HEK293 (cell line): ENCODE measurements around the gene DMD.

Experiments
- CTCF ChIP-seq: fragments of 450-650 bp; formaldehyde crosslinking; IDR thresholded peaks from 2 replicates; pipeline ENCODE4 v1.5.1; 2016; ENCODE audit warnings: missing biosample characterization, missing genetic modification characterization
- GLI2 ChIP-seq: fragments of 450-650 bp; formaldehyde crosslinking; IDR thresholded peaks from 2 replicates; pipeline ENCODE4; 2017; ENCODE audit warnings: missing biosample characterization, missing genetic modification characterization, low read depth, borderline replicate concordance
- KLF7 ChIP-seq: fragments of 450-650 bp; formaldehyde crosslinking; IDR thresholded peaks from 2 replicates; pipeline ENCODE4 v1.5.1; 2016; ENCODE audit warnings: missing biosample characterization, missing genetic modification characterization, borderline replicate concordance
- SETDB1 ChIP-seq: IDR thresholded peaks from one replicate; pipeline ENCODE4 v1.6.1; 2017; ENCODE audit warnings: mild to moderate bottlenecking, low read length, moderate library complexity, mixed read lengths; ENCODE audit not compliant: insufficient read length
- ZNF341 ChIP-seq: fragments of 450-650 bp; formaldehyde crosslinking; IDR thresholded peaks from 2 replicates; pipeline ENCODE4; 2016; ENCODE audit warnings: low read depth, missing biosample characterization, missing genetic modification characterization
- ZNF350 ChIP-seq: fragments of 450-650 bp; formaldehyde crosslinking; IDR thresholded peaks from 2 replicates; pipeline ENCODE4 v1.5.0; 2017; ENCODE audit warnings: missing biosample characterization, mild to moderate bottlenecking, missing genetic modification characterization
- ZNF354C ChIP-seq: fragments of 450-650 bp; formaldehyde crosslinking; IDR thresholded peaks from 2 replicates; pipeline ENCODE4 v1.5.1; 2016; ENCODE audit warnings: missing biosample characterization, missing genetic modification characterization, low read depth, borderline replicate concordance
- ZNF423 ChIP-seq: fragments of 450-650 bp; formaldehyde crosslinking; IDR thresholded peaks from 2 replicates; pipeline ENCODE4 v1.5.1; 2016; ENCODE audit warnings: missing biosample characterization, missing genetic modification characterization
- ZNF555 ChIP-seq: fragments of 450-650 bp; formaldehyde crosslinking; conservative IDR thresholded peaks from 2 replicates; pipeline ENCODE4 v1.5.1; 2017; ENCODE audit warnings: missing biosample characterization, mild to moderate bottlenecking, missing genetic modification characterization, inconsistent platforms
- ZNF621 ChIP-seq: fragments of 450-650 bp; formaldehyde crosslinking; IDR thresholded peaks from 2 replicates; pipeline ENCODE4 v1.5.1; 2017; ENCODE audit warnings: missing biosample characterization, missing genetic modification characterization

GRCh38 chrX:31516527-31516926, 1694.8 kb downstream of the DMD start:
- TF ChIP-seq CTCF (tag by site-specific recombination) = no peak
- no peak for TF ChIP-seq GLI2
- TF ChIP-seq KLF7 (tag by site-specific recombination) = no peak
- no peak for TF ChIP-seq SETDB1
- no peak for TF ChIP-seq ZNF423 (tag by site-specific recombination)
- TF ChIP-seq ZNF555 (tag by site-specific recombination) = no peak
- no peak for TF ChIP-seq ZNF621 (tag by site-specific recombination)
- no peak for TF ChIP-seq ZNF354C (tag by site-specific recombination)
- TF ChIP-seq ZNF350 (tag by site-specific recombination) = no peak
- no peak for TF ChIP-seq ZNF341 (tag by site-specific recombination)
